NCI-H2029 treated with DMSO at 0.1 percent for 48 hours (cell line): ENCODE measurements around the gene PSMG4.
A peak's percentile ranks its signal among the peaks of the same experiment; 100 is the strongest.

Source experiments
- DNase-seq: peaks from one replicate; lab custom pipeline; 2025; lab: John Stamatoyannopoulos, UW

Gene PSMG4

GRCh38 chr6:3258720-3259490, at the start of gene PSMG4:
PSMG4 (plus strand) TSS chr6:3258947; CDS start chr6:3259023, 76 bp downstream.
- DNase-seq = peak; percentile 79

- DNase-seq = peak; percentile 95
Measured at GRCh38 chr6:3209114-3210023, 49.4 kb upstream of the PSMG4 start.

- DNase-seq = no peak
Measured at GRCh38 chr6:3210024-3210610, 48.6 kb upstream of the PSMG4 start.

GRCh38 chr6:3211681-3212080, 47.1 kb upstream of the PSMG4 start:
- DNase-seq = no peak

GRCh38 chr6:3212261-3212660, 46.5 kb upstream of the PSMG4 start:
- DNase-seq = no peak

GRCh38 chr6:3213334-3213695, 45.4 kb upstream of the PSMG4 start:
- DNase-seq = no peak

- DNase-seq = no peak
Measured at GRCh38 chr6:3214898-3215297, 43.8 kb upstream of the PSMG4 start.

GRCh38 chr6:3217286-3217685, 41.5 kb upstream of the PSMG4 start:
- no peak for DNase-seq

GRCh38 chr6:3218266-3218665, 40.5 kb upstream of the PSMG4 start:
- DNase-seq = no peak

GRCh38 chr6:3220366-3220765, 38.4 kb upstream of the PSMG4 start:
- DNase-seq = no peak

- DNase-seq = no peak
Measured at GRCh38 chr6:3221578-3221977, 37.2 kb upstream of the PSMG4 start.

GRCh38 chr6:3222506-3223038, 36.2 kb upstream of the PSMG4 start:
- DNase-seq = peak; percentile 95

GRCh38 chr6:3226042-3226441, 32.7 kb upstream of the PSMG4 start:
- no peak for DNase-seq

GRCh38 chr6:3226481-3227362, 32.0 kb upstream of the PSMG4 start:
- peak; percentile 53 for DNase-seq

- DNase-seq = peak; percentile 94
Measured at GRCh38 chr6:3227363-3228045, 31.2 kb upstream of the PSMG4 start, which contains the start of gene TUBB2B. TUBB2B (minus strand) TSS chr6:3227653; CDS start chr6:3227543, 110 bp downstream.

GRCh38 chr6:3228046-3228671, 30.6 kb upstream of the PSMG4 start:
- peak; percentile 94 for DNase-seq

GRCh38 chr6:3228771-3229565, 29.8 kb upstream of the PSMG4 start:
- peak; percentile 69 for DNase-seq

GRCh38 chr6:3229566-3230178, 29.1 kb upstream of the PSMG4 start:
- peak; percentile 79 for DNase-seq
